Neural cell (in vitro differentiated cells): ENCODE measurements around the gene ABHD8.

Experiments
- CTCF ChIP-seq: fragments of 450-650 bp; IDR thresholded peaks from 2 replicates; pipeline ENCODE4 v1.5.1; 2014; ENCODE audit warnings: antibody characterized with exemption, mild to moderate bottlenecking, moderate library complexity; ENCODE audit not compliant: poor library complexity, severe bottlenecking
- EZH2 ChIP-seq: fragments of 200-600, 300-800 bp; shearing (Covaris generic), sonication (generic); IDR thresholded peaks from 2 replicates; pipeline ENCODE4 v1.6.1; 2014; ENCODE audit warnings: antibody characterized with exemption, low read length, borderline replicate concordance, mild to moderate bottlenecking; ENCODE audit not compliant: insufficient read depth, poor library complexity, severe bottlenecking
- MXI1 ChIP-seq: fragments of 450-650 bp; conservative IDR thresholded peaks from 2 replicates; pipeline ENCODE4 v1.6.1; 2014; ENCODE audit warnings: antibody characterized with exemption, mild to moderate bottlenecking; ENCODE audit not compliant: poor library complexity, severe bottlenecking
- POLR2AphosphoS5 ChIP-seq: IDR thresholded peaks from 2 replicates; pipeline ENCODE4 v1.6.1; 2012
- RAD21 ChIP-seq: fragments of 450-650 bp; conservative IDR thresholded peaks from 2 replicates; pipeline ENCODE4 v1.6.1; 2014; ENCODE audit warnings: antibody characterized with exemption, mild to moderate bottlenecking, moderate library complexity
- SMC3 ChIP-seq: fragments of 450-650 bp; conservative IDR thresholded peaks from 2 replicates; pipeline ENCODE4 v1.6.1; 2014; ENCODE audit warnings: antibody characterized with exemption, mild to moderate bottlenecking, moderate library complexity; ENCODE audit not compliant: poor library complexity

GRCh38 chr19:17348700-17349099, 45.5 kb upstream of the ABHD8 start:
- TF ChIP-seq CTCF, result no peak
- TF ChIP-seq POLR2AphosphoS5, result no peak
- TF ChIP-seq SMC3, result no peak
- no peak for TF ChIP-seq EZH2
- no peak for TF ChIP-seq RAD21
- no peak for TF ChIP-seq MXI1
